Activated CD8-positive, alpha-beta memory T cell treated with anti-CD3 and anti-CD28 coated beads for 24 hours (primary cell): ENCODE data around the gene TESMIN.

Experiments
- DNase-seq: peaks from one replicate; pipeline ENCODE4 v3.0.0-alpha.2; 2020

TESMIN gene

DNA sequence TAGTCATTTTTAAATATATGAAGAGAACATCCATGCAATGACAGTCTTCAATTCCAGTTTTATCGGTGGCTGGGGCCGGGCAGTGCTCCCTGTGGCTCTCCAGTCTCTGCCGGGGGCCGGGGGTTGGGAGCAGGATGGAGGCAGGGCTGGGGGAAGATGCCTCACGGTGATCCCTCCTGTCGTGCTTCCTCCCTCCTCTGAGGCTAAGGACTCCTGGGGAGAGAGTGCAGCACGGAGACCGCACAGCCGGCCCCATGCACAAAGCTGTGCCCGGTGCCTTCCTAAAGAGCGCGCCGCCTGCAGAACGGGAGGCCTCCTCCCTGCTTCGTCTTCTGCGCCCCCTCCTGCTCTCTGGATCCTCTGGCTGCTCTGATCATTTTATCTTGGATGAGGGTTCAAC lies 46.4 kb downstream of the TESMIN start:
- no peak for DNase-seq

DNA sequence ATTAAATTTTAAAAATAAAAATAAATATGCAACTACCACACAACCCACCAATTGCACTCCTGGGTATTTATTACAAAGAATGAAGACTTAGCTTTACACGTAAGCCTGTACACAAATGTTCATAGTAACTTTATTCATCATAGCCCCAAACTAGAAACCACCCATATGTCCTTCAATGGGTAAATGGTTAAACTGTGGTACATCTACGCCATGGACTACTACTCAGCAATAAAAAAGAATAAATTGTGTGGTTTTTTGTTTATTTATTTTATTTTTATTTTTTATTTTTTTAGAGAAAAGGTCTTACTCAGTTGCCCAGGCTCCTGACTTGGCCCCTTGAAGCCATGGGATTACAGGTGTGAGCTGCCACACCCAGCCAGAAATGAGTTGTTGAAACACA lies 52.3 kb downstream of the TESMIN start:
- no peak for DNase-seq

DNA sequence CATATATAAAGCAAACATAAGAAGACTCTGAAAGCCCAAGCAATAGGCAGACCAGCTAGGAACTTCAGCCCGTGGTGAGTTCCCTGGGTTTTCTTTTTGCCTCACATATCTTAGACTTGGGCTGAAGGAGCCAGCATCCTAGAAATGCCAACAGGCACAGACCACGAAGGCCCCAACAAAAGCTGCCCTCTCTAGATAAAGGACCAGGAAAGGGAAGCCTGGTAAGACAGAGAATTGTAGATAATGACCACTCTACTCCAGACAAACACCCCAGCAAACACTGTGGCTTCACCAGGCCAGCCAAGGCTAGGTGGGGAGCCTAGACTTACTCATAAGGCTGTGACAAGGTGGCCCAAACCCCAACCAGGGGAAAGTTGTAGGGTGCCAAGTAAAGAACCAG lies 55.8 kb downstream of the TESMIN start:
- DNase-seq, result no peak

DNA sequence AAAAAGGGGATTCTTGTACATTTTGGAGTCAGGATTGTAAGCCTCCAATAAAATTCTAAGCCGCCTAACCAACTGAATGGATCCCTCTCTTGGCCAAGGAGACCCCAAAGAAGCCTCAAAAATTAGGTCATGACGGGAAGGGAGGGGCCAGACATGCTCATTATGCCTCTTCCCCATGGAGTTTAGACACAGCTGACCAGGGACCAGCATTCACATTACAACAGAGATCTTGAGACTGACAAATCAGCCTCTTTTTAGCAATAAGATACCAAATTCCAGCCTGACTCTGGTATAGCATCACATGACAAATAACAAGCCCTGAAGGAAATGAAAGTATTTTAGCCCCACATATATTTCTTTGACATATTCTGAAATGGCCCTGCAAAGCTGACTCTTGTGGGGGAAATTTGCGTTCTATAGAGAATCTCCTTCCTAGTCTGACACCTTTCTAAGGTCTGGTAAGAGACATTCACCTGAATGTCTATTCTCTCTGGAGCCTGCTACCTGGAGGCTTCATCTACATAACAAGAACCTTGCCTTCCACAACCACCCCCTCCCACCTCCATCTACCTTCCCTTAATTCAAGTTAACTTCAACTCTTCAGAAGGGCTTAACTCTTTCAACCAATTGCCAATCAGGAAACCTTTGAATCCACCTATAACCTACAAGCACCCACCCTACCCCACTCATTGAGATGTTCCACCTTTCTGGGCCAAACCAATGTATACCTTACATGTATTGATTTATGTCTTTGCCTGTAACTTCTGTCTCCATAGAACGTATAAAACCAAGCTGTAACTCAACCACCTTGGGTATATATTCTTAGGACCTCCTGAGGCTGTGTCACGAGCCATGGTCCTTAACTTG lies 56.7 kb downstream of the TESMIN start:
- DNase-seq, result no peak

DNA sequence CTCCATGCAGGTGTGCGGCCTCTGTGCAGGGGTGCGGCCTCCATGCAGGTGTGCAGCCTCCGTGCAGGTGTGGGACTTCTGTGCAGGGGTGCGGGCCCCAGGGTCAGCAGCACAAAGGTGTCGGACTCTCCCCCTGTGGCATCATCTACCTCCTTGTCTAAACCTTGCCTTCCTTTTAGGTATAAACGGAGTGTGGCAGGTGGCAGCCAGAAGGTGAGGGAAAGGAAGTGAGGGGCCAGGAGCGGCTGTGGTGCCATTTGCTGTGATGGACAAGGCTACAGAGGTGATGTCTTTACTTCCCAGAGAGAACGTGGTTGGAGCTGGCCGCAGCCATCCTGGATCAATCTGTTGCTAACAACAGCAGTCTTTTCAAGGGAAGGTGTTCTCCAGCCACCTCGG lies 57.8 kb downstream of the TESMIN start:
- DNase-seq, result no peak

DNA sequence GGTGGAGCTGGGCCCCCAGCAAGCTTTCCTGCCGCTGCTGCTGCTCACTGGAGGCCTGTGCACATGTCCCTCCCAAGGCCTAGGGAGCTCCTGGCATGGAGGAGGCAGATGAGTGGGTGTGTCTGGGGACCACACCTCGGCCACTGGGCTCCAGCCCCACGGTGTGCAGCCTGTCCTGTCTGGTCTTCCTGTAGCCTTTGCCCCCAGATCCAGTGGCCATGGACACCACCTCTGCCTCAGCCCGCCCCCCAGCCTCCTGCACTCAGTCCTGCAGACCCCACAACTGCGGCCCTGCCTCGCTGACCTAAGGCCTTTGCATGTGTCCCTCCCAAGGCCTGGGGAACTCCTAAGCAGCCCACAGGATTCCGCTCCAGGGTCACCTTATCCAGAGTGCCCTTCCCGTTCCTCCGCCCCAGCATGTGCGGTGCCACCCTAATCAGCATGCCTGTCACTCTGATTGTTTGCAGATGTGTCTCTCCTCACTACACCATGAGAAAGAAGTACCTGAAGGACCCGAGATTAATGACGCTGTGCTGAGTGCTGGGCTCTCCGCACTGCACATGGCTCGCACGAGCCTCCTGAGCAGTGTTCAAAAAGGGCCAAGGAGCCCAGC lies 58.3 kb downstream of the TESMIN start:
- DNase-seq, result no peak

DNA sequence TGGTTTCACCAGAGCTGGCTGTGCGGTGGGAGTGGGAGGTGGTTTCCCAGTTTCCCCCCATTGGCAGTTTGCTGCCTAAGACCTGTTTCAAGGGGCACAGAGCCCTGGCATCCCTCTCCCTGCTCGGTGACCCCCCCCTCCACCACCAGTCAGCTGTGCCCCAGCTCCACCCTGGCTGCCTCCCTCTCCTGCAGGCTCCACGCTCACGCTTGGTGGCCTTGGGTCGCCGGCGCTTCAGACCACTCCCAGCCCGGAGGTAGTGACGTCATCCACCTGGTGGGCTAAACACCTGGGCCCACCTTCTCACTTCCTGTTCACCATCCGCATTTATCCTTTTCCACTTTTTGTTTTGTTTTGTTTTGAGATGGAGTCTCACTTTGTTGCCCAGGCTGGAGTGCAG lies 59.2 kb downstream of the TESMIN start:
- no peak for DNase-seq

DNA sequence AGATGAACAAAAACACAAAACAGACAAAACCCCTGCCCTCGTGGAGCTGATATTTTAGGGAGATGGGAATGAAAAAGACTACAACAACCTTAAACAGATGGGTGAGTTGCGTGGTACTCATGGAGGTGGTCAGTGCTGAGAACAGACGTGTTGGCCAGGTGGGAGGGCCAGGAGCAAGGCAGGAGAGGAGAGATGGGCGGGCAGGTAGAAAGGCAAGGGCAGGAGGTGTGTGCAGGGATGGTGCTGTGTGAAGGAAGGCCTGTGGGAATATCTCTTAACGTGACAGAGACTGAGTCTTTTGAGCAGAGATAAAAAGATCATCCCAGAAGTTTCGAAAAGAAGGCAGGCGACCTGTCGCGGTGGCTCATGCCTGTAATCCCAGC lies 59.9 kb downstream of the TESMIN start:
- DNase-seq, result no peak

DNA sequence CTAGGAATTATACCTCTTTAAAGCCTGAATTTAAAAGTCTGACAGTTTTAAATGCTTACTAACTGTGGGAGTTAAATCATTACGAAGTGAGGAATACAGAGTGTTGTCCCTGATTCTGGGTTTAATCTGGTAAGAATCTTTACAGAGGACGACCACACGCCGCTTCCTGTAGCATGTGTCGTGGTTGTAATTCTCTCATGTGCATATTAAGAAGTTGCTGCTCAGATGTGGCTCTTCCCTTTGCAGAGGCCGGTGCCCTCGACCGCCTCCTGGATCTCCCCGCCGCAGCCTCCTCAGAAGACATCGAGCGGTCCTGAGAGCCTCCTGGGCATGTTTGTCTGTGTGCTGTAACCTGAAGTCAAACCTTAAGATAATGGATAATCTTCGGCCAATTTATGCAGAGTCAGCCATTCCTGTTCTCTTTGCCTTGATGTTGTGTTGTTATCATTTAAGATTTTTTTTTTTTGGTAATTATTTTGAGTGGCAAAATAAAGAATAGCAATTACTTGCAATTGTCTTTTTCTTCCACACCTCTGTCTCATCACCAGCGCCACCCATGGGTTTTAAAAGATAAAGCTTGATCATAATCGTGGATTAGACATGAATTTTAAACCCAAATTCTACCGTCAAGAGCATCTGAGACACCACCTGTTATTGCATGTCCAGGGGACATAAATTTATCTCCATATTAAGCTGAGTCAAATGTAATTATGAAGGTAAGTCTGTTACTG lies 60.5 kb downstream of the TESMIN start:
- no peak for DNase-seq

DNA sequence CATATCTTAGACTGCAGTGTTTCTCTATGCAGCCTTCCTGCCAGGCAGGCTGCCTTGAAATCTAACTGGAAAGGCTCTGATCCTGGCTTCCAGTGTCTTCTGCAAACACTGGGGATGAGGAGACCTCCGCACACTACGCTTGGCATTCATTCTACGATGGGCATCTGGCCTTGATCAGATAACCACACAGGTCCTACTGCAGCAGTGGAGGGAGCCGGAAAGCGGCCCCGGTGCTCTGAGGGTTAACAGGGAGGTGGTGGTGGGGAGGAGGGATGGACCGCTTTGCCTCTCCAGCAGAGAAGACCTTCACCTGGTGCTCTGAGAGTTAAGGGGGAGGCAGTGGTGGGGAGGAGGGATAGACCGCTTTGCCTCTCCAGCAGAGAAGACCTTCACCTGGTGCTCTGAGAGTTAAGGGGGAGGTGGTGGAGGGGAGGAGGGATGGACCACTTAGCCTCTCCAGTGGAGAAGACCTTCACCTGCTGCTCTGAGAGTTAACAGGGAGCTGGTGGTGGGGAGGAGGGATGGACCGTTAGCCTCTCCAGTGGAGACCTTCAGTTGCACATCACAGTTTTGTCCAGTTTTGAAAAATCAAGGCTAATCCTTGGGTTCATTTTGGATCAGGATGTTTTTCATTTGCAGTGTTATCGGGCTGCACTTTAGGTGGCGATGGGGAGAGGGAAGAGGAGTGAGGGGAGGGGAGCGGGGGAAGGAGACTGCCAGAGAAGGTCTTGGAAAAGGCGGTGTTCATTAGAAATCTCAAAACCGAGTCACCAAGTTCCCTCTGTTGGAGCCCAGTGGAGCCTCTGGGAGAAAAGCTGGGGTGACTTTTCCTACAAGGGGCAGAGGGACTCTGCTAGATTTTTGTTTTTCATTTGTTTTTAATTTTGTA lies 61.3 kb downstream of the TESMIN start:
- DNase-seq, result no peak

DNA sequence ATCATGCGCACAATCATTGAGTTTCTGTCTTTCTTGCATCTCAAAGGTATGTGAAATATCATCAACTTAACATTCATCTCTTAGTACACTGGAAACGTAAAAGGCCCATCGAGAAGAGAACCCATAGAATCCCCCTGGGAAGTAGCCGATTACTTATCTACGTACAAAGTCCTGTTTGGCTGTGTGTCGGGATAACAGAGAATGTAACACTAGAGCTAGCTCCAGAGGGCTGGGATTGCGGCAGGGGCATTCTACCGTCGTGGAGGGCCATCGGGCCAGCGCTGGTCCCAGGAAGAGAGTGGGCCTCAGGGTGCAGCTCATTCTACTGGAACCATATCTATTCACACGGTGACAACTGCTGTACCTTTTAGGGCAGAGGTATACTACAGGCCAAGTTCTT lies 62.4 kb downstream of the TESMIN start:
- no peak for DNase-seq

DNA sequence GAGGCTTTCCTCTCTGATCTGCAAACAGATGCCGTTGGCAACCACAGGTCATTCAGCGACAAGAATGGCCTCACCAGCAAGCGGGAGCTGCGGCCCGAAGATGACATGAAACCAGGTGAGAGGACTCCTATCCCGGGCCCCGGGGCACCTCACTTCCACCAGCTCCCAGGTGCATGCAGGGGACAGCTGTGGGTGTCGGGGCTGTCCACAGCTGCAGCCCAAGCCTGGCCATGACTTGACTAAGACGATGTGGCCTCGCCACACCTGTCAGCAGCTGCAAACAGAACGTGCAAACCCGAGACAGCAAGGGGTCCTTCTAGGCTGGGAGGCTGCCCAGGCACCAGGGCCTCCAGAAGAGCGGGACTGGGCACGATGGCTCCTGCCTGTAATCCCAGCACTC lies 63.3 kb downstream of the TESMIN start:
- DNase-seq, result no peak

DNA sequence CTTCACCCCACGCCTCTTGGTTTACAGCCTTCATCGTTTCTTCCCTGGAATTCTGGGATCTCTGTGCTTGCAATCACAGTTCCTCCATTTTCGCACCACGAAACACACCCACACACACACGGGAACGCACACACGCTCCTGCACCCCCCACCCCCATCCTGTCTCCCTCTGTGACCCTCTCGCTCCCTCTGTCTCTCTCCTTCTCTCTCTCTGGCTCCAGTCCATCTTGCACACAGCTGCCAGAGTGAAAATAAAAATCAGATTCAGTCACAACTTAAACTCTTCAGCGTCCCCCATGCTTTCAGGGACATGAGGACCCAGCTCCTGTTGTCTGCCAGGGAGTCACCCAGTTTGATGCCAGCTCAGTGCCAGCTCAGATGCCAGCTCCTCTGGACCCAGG lies 64.0 kb downstream of the TESMIN start:
- DNase-seq, result no peak

DNA sequence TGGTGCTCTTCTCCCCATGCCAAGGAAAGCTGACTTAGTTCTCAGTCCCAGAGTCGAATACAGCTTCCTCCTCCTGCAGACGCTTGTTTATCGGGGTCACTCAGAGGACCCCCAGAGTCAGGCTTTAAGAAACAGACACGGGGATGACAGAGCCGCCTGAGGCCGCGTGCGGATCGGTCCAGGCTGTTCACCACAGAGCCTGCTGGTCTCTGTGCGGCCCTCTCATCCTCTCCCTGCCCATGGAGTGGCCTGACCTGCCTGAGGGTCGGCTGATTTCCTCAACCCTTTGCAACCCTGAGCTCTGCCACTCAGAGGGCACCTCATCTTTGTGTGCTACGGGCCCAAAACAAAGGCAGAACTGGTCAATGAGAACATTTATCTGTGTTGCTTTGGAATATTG lies 64.8 kb downstream of the TESMIN start:
- no peak for DNase-seq

DNA sequence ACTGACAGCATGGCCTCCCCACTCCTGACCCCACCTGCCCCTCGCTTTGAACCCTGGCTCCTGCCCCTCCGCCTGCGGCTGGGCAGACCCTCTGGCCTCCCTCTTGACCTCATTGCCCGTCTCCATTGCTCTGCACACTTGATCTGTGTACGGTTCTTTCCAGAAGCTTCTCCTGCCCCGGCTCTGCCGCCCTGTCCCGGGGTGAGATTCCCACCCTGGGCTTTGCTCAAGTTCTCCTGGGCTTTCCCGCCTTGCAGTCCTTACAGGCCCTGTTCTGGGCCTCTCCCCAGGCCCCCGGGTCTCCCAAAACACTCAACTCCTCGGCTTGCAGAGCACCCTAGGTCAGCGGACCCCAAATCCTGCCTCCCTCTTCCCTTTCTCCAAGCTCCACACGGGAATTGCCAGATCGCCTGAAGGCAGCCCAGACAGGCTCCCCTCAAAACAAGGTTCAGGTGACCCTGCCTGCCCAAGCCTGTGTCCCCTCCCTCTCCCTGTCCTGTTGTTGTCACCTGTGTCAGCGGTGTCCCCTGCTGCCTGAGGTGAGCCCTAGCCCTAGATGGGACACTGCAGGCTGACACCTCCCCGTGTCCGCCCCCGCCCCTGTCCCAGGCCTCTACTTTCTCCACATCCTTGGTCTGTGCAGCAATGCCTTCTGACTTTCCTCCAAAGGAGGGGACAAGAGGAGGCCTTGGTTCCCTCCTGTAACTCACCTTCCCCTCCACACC lies 65.5 kb downstream of the TESMIN start:
- no peak for DNase-seq

DNA sequence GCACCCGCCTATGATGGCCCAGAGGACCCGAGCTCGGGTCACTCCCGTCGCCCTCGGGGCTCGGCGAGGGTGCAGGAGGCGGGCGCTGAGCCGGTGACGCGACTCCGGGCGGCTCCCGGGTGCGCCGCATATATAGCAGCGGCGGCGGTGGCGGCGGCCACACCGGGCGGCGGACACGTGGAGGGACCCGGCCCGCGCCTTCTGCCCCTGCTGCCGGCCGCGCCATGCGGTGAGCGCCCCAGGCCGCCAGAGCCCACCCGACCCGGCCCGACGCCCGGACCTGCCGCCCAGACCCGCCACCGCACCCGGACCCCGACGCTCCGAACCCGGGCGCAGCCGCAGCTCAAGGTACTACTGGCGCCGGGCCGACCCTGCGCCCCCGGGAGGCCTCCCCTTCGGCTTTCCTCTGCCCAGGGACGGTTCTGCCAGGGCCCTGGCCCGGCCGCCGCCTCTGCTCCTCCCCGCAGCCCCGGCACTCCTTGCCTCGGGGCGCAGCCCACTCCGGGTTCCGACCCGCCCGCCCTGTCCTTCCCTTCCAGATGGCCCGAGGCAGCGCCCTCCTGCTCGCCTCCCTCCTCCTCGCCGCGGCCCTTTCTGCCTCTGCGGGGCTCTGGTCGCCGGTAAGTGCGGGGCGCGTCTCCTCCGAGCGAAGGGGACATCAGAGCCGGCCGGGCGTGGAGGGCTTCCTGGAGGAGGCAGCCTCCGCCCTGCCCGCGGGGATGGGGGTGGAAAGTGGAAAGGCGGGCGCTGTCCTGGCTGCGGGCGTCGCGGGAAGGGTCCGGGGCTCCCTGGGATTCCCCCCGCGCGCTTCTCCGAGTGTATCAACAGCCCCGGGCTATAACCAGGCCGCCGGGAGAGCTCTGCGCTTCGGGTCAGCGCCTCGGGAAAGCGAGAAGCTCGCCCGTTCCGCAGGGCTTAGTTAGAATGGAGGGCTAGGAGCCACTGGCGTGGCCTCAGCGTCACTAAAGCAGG lies 66.6 kb downstream of the TESMIN start, which contains the start of gene GAL:
GAL (plus strand) TSS at position 160 of the 972 bp plus-strand sequence; CDS start at position 540, 380 bp downstream.
- no peak for DNase-seq

DNA sequence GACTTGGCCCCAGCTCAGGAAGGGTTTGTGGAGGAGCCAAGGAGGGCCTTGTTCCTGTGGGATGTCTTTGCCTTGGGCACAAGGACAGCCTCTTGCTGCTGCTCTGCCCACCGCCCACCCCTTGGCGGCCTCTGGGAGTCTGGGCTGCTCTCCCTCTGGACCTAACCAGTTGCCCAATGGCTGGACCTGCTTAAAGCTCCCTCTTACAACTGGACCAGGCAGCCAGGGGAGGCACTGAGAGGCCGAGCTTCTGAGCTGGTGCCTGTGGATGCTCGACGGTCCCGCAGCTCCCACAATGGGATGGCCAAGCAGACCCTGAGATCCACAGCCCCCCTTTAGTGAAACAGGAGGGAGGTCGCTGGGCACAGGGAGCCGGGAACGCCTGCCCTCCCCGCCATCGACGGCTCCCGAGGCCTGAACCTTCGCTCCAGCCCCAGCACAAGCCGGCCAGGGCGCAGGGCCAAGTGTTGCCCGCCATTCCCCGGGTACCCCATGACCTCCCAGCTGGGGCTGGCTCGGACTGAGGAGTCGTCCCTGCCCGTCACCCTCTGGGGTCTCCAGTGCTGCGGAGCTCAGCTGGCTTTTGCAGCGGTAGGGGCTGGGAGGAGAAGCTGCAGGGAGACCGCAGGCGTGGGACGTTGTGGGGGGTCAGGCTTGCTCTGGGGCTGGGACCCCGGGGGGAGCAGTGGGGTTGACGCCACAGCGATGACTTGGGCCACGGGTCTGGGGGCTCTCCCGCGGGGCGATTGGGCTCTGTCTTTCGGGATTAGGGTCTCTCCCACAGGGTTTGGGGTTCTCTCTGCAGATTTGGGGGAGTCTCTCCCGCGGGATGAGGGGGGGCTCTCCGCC lies 67.6 kb downstream of the TESMIN start:
- DNase-seq, result no peak

DNA sequence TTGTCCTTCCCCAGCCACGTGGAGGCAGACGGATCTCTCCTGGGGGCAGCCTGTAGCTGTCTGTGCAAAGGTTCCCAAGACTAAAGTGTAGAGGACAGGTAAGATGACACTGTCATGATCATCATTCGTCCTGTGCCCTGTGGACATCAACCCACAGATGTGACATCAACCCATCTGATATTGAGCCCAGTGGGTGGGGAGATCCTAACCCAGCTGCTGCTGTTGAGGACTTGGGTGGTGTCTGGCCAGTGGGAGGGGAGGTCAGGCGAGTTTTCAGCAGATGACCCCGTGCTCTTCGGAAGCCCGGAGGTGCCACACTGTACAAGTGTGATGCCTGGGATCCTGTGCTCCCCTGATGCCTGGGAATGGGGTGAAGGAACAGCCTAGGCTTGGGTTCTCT lies 68.2 kb downstream of the TESMIN start:
- no peak for DNase-seq

DNA sequence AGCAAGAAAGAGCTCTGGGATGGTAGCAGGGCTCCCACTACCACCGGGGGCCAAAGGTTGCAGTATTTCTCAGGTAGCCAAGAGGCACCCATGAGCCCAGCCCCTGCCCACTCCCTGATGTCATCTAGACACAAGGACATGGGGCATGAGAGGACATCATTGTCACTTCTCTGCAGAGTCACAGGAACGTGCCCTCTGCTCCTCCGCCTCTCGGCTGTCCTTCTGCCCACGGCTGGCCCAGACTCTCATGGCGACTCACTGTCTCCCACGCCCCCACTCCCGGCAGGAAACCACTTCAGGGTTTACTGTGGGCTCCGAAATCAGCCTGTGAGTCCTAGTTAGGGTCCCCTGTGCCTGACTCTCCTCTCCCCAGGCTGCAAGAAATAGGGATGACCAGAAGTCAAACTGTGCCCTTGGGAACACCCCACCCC lies 68.8 kb downstream of the TESMIN start:
- DNase-seq, result no peak
